Esophagus muscularis mucosa (tissue), 4 donors: ENCODE results near the gene TOMM5.

ENCODE experiments used
- EP300 ChIP-seq: sonication (generic); formaldehyde crosslinking; IDR thresholded peaks from one replicate; pipeline ENCODE4 v1.6.1; 2017; ENCODE audit warnings: antibody characterized with exemption
- POLR2A ChIP-seq: fragments of 450-650 bp; IDR thresholded peaks from one replicate; pipeline ENCODE4 v1.6.1; 2017; ENCODE audit warnings: antibody characterized with exemption, moderate library complexity, mild to moderate bottlenecking, low read depth
- POLR2AphosphoS5 ChIP-seq, 2 donors: sonication (generic); formaldehyde crosslinking; IDR thresholded peaks; one replicate each; pipeline ENCODE4 v1.6.1; 2017; ENCODE audit warnings: antibody characterized with exemption in 2 of 2
- TF ChIP-seq, protein P1 (sequence below), 3 experiments: fragments of 200-600 bp in 2 of 3; fragments of 450-650 bp in 1 of 3; sonication (generic) in 2 of 3; IDR thresholded peaks; one replicate each; pipeline ENCODE4 v1.5.1; 2017 to 2019; ENCODE audit warnings: antibody characterized with exemption in 3 of 3, mild to moderate bottlenecking in 2 of 3, moderate library complexity in 1 of 3

DNA sequence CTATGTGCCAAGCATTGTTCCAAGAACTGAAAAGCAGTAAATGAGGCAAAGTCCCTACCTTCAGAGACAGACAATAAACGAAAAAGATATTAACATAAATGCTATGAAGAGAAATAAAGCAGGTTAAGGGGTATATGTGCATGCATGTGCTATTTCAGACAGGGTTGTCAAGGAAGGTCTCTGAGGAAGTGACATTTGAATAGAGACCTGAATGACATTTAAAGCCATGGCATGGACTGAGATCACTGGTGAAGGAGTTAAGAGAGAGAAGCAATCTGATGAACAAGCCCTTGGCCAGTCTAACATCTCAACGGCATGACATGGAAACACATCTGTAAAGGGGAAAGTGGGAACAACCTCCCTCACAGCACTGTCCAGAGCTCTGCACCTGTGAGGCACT, 30.7 kb downstream of the TOMM5 start:
- TF ChIP-seq, protein P1, sequence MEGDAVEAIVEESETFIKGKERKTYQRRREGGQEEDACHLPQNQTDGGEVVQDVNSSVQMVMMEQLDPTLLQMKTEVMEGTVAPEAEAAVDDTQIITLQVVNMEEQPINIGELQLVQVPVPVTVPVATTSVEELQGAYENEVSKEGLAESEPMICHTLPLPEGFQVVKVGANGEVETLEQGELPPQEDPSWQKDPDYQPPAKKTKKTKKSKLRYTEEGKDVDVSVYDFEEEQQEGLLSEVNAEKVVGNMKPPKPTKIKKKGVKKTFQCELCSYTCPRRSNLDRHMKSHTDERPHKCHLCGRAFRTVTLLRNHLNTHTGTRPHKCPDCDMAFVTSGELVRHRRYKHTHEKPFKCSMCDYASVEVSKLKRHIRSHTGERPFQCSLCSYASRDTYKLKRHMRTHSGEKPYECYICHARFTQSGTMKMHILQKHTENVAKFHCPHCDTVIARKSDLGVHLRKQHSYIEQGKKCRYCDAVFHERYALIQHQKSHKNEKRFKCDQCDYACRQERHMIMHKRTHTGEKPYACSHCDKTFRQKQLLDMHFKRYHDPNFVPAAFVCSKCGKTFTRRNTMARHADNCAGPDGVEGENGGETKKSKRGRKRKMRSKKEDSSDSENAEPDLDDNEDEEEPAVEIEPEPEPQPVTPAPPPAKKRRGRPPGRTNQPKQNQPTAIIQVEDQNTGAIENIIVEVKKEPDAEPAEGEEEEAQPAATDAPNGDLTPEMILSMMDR (IDR thresholded peaks at IDR 0.05): no peak
- no peak for TF ChIP-seq POLR2A
- no peak for TF ChIP-seq POLR2AphosphoS5 (IDR thresholded peaks at IDR 0.05)
- no peak for TF ChIP-seq EP300
